Astrocyte (in vitro differentiated cells and primary cell): ENCODE results near the gene SHB. TPM values are rescaled to one million over a fixed set of nuclear protein-coding genes. Genes with fewer than 3 reads are reported as not detected.
"Not testable (repeated sequence)": the region's sequence is repeated elsewhere in the genome, so short reads cannot be mapped to it uniquely, and the experiment has no call there.

Source experiments
- DNase-seq: peaks from one replicate; pipeline ENCODE4 v3.0.0-alpha.2; 2010; ENCODE audit warnings: low read depth
- FAIRE-seq: peaks from 2 replicates; lab custom pipeline; 2011; peaks lifted over from hg19 to GRCh38; lab: Jason Lieb, UNC
- H2AFZ ChIP-seq: 2 replicates; pipeline ENCODE4 v1.6.0; 2012; ENCODE audit warnings: low read depth, low read length, inconsistent platforms
- H3K27ac ChIP-seq: 2 replicates; pipeline ENCODE4 v1.5.1; 2011; ENCODE audit warnings: low read depth, low read length, inconsistent platforms
- H3K27me3 ChIP-seq: 2 replicates; pipeline ENCODE4 v1.6.0; 2011; ENCODE audit warnings: low read length, inconsistent platforms; ENCODE audit not compliant: insufficient read depth
- H3K36me3 ChIP-seq: 2 replicates; pipeline ENCODE4 v1.5.1; 2011; ENCODE audit warnings: low read length, inconsistent platforms; ENCODE audit not compliant: insufficient read depth
- H3K4me1 ChIP-seq: 2 replicates; pipeline ENCODE4 v1.5.1; 2011; ENCODE audit warnings: low read length, inconsistent platforms; ENCODE audit not compliant: insufficient read depth
- H3K4me2 ChIP-seq: 2 replicates; pipeline ENCODE4 v1.6.0; 2012; ENCODE audit warnings: low read length, inconsistent platforms
- H3K4me3 ChIP-seq: 2 replicates; pipeline ENCODE4 v1.5.1; 2011; ENCODE audit warnings: low read depth, mild to moderate bottlenecking, low read length, inconsistent platforms; ENCODE audit not compliant: insufficient read depth
- H3K79me2 ChIP-seq: 2 replicates; pipeline ENCODE4 v1.6.0; 2012; ENCODE audit warnings: mild to moderate bottlenecking, low read length, inconsistent platforms; ENCODE audit not compliant: insufficient read depth
- H3K9ac ChIP-seq: 2 replicates; pipeline ENCODE4 v1.6.0; 2012; ENCODE audit warnings: mild to moderate bottlenecking, low read length, inconsistent platforms
- H3K9me3 ChIP-seq: 2 replicates; pipeline ENCODE4 v1.5.1; 2012; ENCODE audit warnings: low read depth, mild to moderate bottlenecking, low read length, inconsistent platforms; ENCODE audit not compliant: insufficient read depth
- H4K20me1 ChIP-seq: 2 replicates; pipeline ENCODE4 v1.6.0; 2012; ENCODE audit warnings: low read length, inconsistent platforms; ENCODE audit not compliant: insufficient read depth
- H3K27ac Mint-ChIP-seq: one replicate; pipeline ENCODE4 v1.8.0; 2021; ENCODE audit warnings: mild to moderate bottlenecking, mixed read lengths; ENCODE audit not compliant: unreplicated experiment
- H3K27me3 Mint-ChIP-seq: one replicate; pipeline ENCODE4 v1.8.0; 2021; ENCODE audit warnings: low read depth, mixed read lengths; ENCODE audit not compliant: unreplicated experiment
- H3K36me3 Mint-ChIP-seq: one replicate; pipeline ENCODE4 v1.8.0; 2021; ENCODE audit warnings: low read depth, mixed read lengths; ENCODE audit not compliant: unreplicated experiment
- H3K4me1 Mint-ChIP-seq: one replicate; pipeline ENCODE4 v1.8.0; 2021; ENCODE audit warnings: low read depth, mixed read lengths; ENCODE audit not compliant: unreplicated experiment
- H3K4me3 Mint-ChIP-seq: one replicate; pipeline ENCODE4 v1.8.0; 2021; ENCODE audit warnings: mild to moderate bottlenecking, moderate library complexity, mixed read lengths; ENCODE audit not compliant: unreplicated experiment
- H3K9me3 Mint-ChIP-seq: one replicate; pipeline ENCODE4 v1.8.0; 2021; ENCODE audit warnings: mild to moderate bottlenecking, mixed read lengths; ENCODE audit not compliant: unreplicated experiment
- EZH2 ChIP-seq: IDR thresholded peaks from 2 replicates; pipeline ENCODE4 v1.6.1; 2012; ENCODE audit warnings: mild to moderate bottlenecking, low read length, inconsistent platforms; ENCODE audit not compliant: insufficient read depth
- total RNA-seq: library from RNA; stranded (reverse); gene quantifications from 2 replicates; pipeline ENCODE4 v1.2.1, GENCODE V29; 2021
- TF ChIP-seq, protein P1 (sequence below): IDR thresholded peaks from 2 replicates; pipeline ENCODE4 v1.5.1; 2011; ENCODE audit warnings: low read depth, mild to moderate bottlenecking, inconsistent platforms, low read length, moderate library complexity; ENCODE audit not compliant: insufficient read depth

Gene SHB
- total RNA-seq, 1 donor from 2014 or later, result 53.4 TPM

DNA sequence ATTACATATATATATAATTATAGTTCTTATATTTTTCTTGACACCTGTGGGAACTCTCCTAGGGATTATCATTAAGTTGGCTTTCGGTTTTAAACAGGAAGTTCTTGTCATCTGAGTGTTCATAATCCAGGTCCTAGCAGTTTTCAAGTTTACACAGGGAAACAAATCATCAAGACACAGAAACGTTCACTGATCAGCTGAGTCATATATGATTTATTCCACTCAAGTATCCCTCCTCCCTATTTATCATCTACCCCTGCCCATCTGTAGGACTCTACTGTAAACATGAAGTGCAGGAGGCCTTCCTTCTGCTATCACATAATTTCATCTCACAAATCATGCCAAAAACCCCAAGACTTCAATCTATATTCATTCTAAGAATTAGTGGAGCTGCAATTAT, 171.4 kb downstream of the SHB start:
- DNase-seq, result peak; percentile 33

DNA sequence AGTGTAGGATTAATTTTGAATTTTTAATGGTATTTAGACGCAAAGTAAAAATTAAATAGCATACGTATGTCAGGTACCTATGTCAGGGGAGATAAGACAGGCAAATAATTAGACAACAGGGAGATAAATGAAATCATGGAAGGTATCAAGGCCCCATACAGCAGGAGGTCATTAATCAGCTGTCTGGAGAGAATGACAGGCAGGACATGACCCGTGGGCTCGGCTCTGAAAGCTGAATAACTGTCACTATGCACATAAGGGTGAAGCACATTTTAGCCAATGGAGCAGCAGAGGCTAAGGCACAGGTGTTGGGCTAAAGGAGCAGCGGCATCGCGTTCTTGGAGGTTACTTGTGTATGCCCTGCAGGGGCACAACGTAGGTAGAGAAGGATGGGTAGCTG, 177.0 kb downstream of the SHB start:
- peaks cover 27% of the 10 kb centered on the region for H3K79me2 ChIP-seq
- no peaks in the 10 kb centered on the region for H3K9me3 ChIP-seq
- no peak overlapping the region for H3K27ac Mint-ChIP-seq
- H3K27me3 Mint-ChIP-seq, result no peaks in the 10 kb centered on the region
- H3K4me3 ChIP-seq, result no peak overlapping the region
- no peak overlapping the region for H3K27ac ChIP-seq
- H3K36me3 ChIP-seq, result peaks cover 30% of the 10 kb centered on the region
- H3K4me2 ChIP-seq, result no peak overlapping the region
- no peaks in the 10 kb centered on the region for H3K4me1 Mint-ChIP-seq
- no peak overlapping the region for H2AFZ ChIP-seq
- no peak overlapping the region for H3K4me3 Mint-ChIP-seq
- H3K36me3 Mint-ChIP-seq, result peaks cover 13% of the 10 kb centered on the region
- peaks cover 36% of the 10 kb centered on the region for H4K20me1 ChIP-seq
- no peaks in the 10 kb centered on the region for H3K9me3 Mint-ChIP-seq
- TF ChIP-seq, protein P1, sequence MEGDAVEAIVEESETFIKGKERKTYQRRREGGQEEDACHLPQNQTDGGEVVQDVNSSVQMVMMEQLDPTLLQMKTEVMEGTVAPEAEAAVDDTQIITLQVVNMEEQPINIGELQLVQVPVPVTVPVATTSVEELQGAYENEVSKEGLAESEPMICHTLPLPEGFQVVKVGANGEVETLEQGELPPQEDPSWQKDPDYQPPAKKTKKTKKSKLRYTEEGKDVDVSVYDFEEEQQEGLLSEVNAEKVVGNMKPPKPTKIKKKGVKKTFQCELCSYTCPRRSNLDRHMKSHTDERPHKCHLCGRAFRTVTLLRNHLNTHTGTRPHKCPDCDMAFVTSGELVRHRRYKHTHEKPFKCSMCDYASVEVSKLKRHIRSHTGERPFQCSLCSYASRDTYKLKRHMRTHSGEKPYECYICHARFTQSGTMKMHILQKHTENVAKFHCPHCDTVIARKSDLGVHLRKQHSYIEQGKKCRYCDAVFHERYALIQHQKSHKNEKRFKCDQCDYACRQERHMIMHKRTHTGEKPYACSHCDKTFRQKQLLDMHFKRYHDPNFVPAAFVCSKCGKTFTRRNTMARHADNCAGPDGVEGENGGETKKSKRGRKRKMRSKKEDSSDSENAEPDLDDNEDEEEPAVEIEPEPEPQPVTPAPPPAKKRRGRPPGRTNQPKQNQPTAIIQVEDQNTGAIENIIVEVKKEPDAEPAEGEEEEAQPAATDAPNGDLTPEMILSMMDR, result no peak
- no peak for TF ChIP-seq EZH2
- H3K9ac ChIP-seq, result no peak overlapping the region
- no peaks in the 10 kb centered on the region for H3K27me3 ChIP-seq
- DNase-seq, result no peak
- H3K4me1 ChIP-seq, result no peaks in the 10 kb centered on the region
- FAIRE-seq, result no peak

More for the DNA sequence above, 171.4 kb downstream of the SHB start:
- FAIRE-seq, result no peak
- H3K27ac ChIP-seq, result no peak overlapping the region
- peaks cover 32% of the 10 kb centered on the region for H3K79me2 ChIP-seq
- no peaks in the 10 kb centered on the region for H3K27me3 Mint-ChIP-seq
- H3K4me2 ChIP-seq, result no peak overlapping the region
- H3K9me3 ChIP-seq, result no peaks in the 10 kb centered on the region
- H3K9me3 Mint-ChIP-seq, result no peaks in the 10 kb centered on the region
- no peak overlapping the region for H3K9ac ChIP-seq
- no peak overlapping the region for H3K4me3 Mint-ChIP-seq
- peaks cover 41% of the 10 kb centered on the region for H4K20me1 ChIP-seq
- peaks cover 33% of the 10 kb centered on the region for H3K36me3 ChIP-seq
- H3K4me1 ChIP-seq, result peaks cover 5% of the 10 kb centered on the region
- H3K4me1 Mint-ChIP-seq, result peaks cover 3% of the 10 kb centered on the region
- H3K4me3 ChIP-seq, result no peak overlapping the region
- H3K27ac Mint-ChIP-seq, result no peak overlapping the region
- TF ChIP-seq, protein P1, result no peak
- no peak for TF ChIP-seq EZH2
- no peaks in the 10 kb centered on the region for H3K27me3 ChIP-seq
- H3K36me3 Mint-ChIP-seq, result peaks cover 15% of the 10 kb centered on the region
- no peak overlapping the region for H2AFZ ChIP-seq

DNA sequence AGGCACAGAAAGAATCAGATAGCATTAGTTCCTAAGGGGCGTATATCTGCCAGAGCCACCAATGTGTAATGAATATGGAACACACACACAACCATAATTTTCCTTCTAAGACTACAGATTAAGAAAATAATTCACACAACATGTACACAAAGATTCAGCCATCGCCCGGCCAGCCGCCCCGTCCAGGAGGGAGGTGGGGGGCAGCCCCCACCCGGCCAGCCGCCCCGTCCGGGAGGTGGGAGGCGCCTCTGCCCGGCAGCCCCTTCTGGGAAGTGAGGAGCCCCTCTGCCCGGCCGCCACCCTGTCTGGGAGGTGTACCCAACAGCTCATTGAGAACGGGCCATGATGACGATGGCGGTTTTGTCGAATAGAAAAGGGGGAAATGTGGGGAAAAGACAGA, 178.0 kb downstream of the SHB start:
- not testable (repeated sequence) for H3K9ac ChIP-seq, H3K4me3 Mint-ChIP-seq, FAIRE-seq, H3K4me1 Mint-ChIP-seq, H3K4me3 ChIP-seq, H2AFZ ChIP-seq, H3K4me1 ChIP-seq, H3K27me3 ChIP-seq, H3K9me3 Mint-ChIP-seq, H3K9me3 ChIP-seq, H3K27me3 Mint-ChIP-seq, H3K4me2 ChIP-seq, H3K27ac ChIP-seq, H3K27ac Mint-ChIP-seq, DNase-seq
- Histone ChIP-seq H3K79me2 (peaks cover 29% of the 10 kb centered on the region), H3K36me3 (peaks cover 24% of the 10 kb centered on the region), H4K20me1 (peaks cover 36% of the 10 kb centered on the region)
- peaks cover 14% of the 10 kb centered on the region for H3K36me3 Mint-ChIP-seq
